Pancreas (tissue), 10 donors: Measurements from ENCODE around the gene OLFML1. TPM values are rescaled to one million over a fixed set of nuclear protein-coding genes. Genes with fewer than 3 reads are reported as not detected.
A peak's percentile ranks its signal among the peaks of the same experiment; 100 is the strongest.

Experiments
- ATAC-seq, 4 donors: fragments of 200-7000 bp; cut with Tn5 transposase; one replicate each; pipeline versions ENCODE4 v1.8.0 to v1.9.1; 2020; ENCODE audit warnings: mild to moderate bottlenecking in 4 of 4, moderate library complexity in 4 of 4
- DNase-seq, 6 donors: peaks; one replicate each; pipeline ENCODE4 v3.0.0-alpha.2; 2020
- FAIRE-seq: peaks from 2 replicates; lab custom pipeline; 2012; peaks lifted over from hg19 to GRCh38; lab: Jason Lieb, UNC
- H3K27ac ChIP-seq, 4 donors: fragments of 200-600 bp; sonication (generic); 1 replicate in 3 of 4; 2 replicates in 1 of 4; pipeline versions ENCODE4 v1.5.0 to v1.8.0; 2020
- H3K27me3 ChIP-seq, 4 donors: fragments of 200-600 bp; one replicate each; pipeline ENCODE4 v1.8.0; 2021
- H3K36me3 ChIP-seq, 3 donors: fragments of 200-600 bp; sonication (generic) in 1 of 3; one replicate each; pipeline versions ENCODE4 v1.5.0 to v1.8.0; 2020 to 2021
- H3K4me1 ChIP-seq, 3 donors: fragments of 200-600 bp; one replicate each; pipeline ENCODE4 v1.8.0; 2021
- H3K4me3 ChIP-seq, 4 donors: fragments of 200-600 bp; sonication (generic) in 2 of 4; one replicate each; pipeline versions ENCODE4 v1.5.0 to v1.8.0; 2020 to 2021
- H3K9me3 ChIP-seq, 4 donors: fragments of 200-600 bp; one replicate each; pipeline ENCODE4 v1.8.0; 2021
- WGBS, 2 donors: extraction: QIAGEN DNeasy Blood & Tissue Kit; methylation state at CpG; one replicate each; pipeline ENCODE4 v1.1.7; 2013; 5-methylcytosine and 5-hydroxymethylcytosine counted together
- intact Hi-C, 3 donors: fragments of 100-400 bp; cut with DNase I; formaldehyde crosslinking; loops; one replicate each; pipeline versions ENCODE4 v1.11.1 to v1.14.2; 2022
- polyA plus RNA-seq, 2 donors: library from polyadenylated mRNA; stranded (reverse); fragments of 200-250 nt; gene quantifications; one replicate each; pipeline ENCODE4 v1.2.3, GENCODE V29; 2013
- total RNA-seq, 6 donors: library from RNA; stranded (reverse); fragmentation: NEBNext Ultra II Directional in 4 of 6; extraction: Animal tissue kit (Norgen Biotek cat#: 25700) in 4 of 6; gene quantifications; one replicate each; pipeline versions ENCODE4 v1.2.1 to v1.2.4, GENCODE V29; 2021 to 2023
- TF ChIP-seq, protein P1 (sequence below), 4 donors: fragments of 200-600 bp; sonication (generic) in 3 of 4; IDR thresholded peaks; one replicate each; pipeline versions ENCODE4 v1.5.0 to v1.8.0; 2021; ENCODE audit warnings: antibody characterized with exemption in 4 of 4
- donor health status: healthy with polysubstance abuse.
- donor health status: DM: no; HTN: no; CAD: no; lungs with moderate emphysema.
- donor health status: DM: no; HTN: no; CAD: no.
- donor health status: control.
- donor health status: control.
- donor health status: Bipolar disorder and iron deficiency.
- donor health status: DM: yes; HTN: yes; CAD: no.
- donor health status: DM: no; HTN: no; CAD: no.
- donor health status: DM: no; HTN: no; CAD: no.
- donor health status: DM: yes; HTN: yes; CAD: no.

Gene OLFML1
- total and polyA plus RNA-seq, 8 donors = 0.32 to 7.0 (median 0.99) TPM

DNA sequence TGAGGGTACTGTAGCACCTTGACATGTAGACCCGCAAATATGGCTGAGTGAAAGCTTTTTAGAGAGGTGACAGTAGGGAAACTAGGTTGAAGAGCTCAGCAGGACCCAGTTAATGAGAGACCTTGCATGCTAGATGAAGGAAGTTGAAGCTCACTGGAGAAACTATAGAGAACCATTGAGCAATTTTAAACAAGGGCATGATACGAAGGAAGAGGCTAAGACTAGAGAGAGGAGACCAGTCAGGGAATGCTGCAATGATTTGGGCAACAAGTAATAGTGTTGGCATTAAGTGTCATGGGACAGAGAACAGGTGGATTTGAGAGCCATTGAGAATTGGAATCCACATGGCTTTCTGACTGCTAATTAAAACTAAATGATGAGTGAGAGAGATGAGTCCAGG lies 4.1 kb downstream of the OLFML1 start:
- intact Hi-C loops = no loop called here
- no peaks in the 10 kb centered on the region for H3K36me3 ChIP-seq
- TF ChIP-seq, protein P1, sequence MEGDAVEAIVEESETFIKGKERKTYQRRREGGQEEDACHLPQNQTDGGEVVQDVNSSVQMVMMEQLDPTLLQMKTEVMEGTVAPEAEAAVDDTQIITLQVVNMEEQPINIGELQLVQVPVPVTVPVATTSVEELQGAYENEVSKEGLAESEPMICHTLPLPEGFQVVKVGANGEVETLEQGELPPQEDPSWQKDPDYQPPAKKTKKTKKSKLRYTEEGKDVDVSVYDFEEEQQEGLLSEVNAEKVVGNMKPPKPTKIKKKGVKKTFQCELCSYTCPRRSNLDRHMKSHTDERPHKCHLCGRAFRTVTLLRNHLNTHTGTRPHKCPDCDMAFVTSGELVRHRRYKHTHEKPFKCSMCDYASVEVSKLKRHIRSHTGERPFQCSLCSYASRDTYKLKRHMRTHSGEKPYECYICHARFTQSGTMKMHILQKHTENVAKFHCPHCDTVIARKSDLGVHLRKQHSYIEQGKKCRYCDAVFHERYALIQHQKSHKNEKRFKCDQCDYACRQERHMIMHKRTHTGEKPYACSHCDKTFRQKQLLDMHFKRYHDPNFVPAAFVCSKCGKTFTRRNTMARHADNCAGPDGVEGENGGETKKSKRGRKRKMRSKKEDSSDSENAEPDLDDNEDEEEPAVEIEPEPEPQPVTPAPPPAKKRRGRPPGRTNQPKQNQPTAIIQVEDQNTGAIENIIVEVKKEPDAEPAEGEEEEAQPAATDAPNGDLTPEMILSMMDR (IDR thresholded peaks at IDR 0.05) = no peak
- ATAC-seq = no peak
- DNase-seq = no peak
- no peak overlapping the region for H3K4me3 ChIP-seq
- FAIRE-seq = no peak
- no peaks in the 10 kb centered on the region for H3K27me3 ChIP-seq
- no peaks in the 10 kb centered on the region for H3K4me1 ChIP-seq
- WGBS, 2 donors = 94 to 96% methylated on average over 2 of the region's 2 CpGs
- no peaks in the 10 kb centered on the region for H3K9me3 ChIP-seq
- H3K27ac ChIP-seq = no peak overlapping the region

DNA sequence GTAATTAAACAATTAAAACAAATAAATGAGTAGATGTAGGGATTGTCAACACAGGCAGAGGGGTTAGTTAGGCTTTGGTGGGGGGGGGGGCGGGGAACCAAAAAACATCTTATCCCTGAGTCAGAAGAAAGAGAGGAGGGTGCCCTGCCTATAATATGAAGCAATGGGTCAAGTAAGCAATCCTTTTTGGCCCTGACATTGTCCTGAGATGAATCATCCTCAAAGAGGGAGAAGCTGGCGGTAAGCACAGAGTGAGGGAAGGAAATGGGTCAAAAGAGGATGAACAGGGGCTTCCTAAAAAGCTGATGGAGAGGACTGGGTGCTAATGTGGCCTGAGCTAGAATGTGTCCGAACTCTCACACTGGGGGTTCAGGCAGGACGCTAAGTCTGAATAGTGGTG lies 4.7 kb downstream of the OLFML1 start:
- no peak for FAIRE-seq

DNA sequence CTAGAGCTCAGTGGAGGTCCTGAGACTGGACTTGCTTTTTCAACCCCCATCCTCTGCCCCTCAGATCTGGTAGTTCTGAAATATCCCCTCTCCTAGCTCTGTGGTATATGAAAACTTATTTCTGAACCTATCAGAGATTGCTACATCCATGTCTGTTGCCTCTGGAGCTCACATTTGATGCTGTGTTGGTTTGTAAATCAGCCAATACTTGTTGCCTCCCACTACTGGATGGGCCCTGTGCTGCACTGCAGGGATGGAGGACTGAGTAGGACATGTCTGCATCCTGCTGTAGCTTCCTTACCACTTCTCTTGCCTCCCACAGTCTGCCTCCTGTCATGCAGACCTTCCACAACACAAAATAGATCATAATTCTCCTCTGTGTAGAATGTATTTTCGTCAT lies 5.2 kb downstream of the OLFML1 start:
- Histone ChIP-seq H3K9me3 (no peaks in the 10 kb centered on the region), H3K27ac (no peak overlapping the region), H3K27me3 (no peaks in the 10 kb centered on the region), H3K4me1 (no peaks in the 10 kb centered on the region), H3K36me3 (no peaks in the 10 kb centered on the region), H3K4me3 (no peak overlapping the region)
- DNase-seq (no peak), ATAC-seq (peak in 1 of 4 donors; percentile 51), FAIRE-seq (no peak)
- TF ChIP-seq, protein P1 (IDR thresholded peaks at IDR 0.05) = no peak
- WGBS, 2 donors = 83 to 86% methylated on average over 1 of the region's 1 CpG
- intact Hi-C loops = no loop called here

More for the DNA sequence above, 4.7 kb downstream of the OLFML1 start:
- no peaks in the 10 kb centered on the region for H3K27me3 ChIP-seq
- WGBS, 2 donors = 90 to 97% methylated on average over 4 of the region's 4 CpGs
- intact Hi-C loops = no loop called here
- H3K9me3 ChIP-seq = no peaks in the 10 kb centered on the region
- ATAC-seq (peak in 2 of 4 donors; percentile 9 to 66), DNase-seq (no peak)
- no peak overlapping the region for H3K27ac ChIP-seq
- no peak overlapping the region for H3K4me3 ChIP-seq
- no peaks in the 10 kb centered on the region for H3K4me1 ChIP-seq
- TF ChIP-seq, protein P1 (IDR thresholded peaks at IDR 0.05) = no peak
- H3K36me3 ChIP-seq = no peaks in the 10 kb centered on the region

DNA sequence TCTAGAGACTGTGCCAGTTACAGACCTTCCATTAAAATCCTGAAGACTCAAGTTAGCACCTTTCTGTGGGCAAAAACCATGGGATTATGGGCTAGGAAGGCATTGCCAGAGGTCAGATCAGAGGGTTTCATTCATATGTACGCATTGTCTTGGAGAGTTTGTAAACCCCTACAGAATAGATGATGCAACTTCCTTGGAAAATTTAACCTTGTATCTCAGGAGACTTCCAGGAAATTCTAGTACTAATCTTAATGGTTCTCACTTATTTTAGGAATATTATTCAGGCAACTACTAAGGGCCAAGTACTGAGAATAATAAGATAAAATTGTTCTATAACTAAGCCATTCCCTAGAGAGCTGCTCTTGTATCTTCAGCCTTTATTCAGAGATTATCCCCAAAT lies 6.9 kb downstream of the OLFML1 start:
- no peaks in the 10 kb centered on the region for H3K36me3 ChIP-seq
- no peaks in the 10 kb centered on the region for H3K9me3 ChIP-seq
- WGBS, 2 donors = 77 to 78% methylated on average over 1 of the region's 1 CpG
- DNase-seq (no peak), FAIRE-seq (no peak), ATAC-seq (no peak)
- H3K27me3 ChIP-seq = no peaks in the 10 kb centered on the region
- H3K27ac ChIP-seq = no peak overlapping the region
- H3K4me3 ChIP-seq = no peak overlapping the region
- TF ChIP-seq, protein P1 (IDR thresholded peaks at IDR 0.05) = no peak
- no peaks in the 10 kb centered on the region for H3K4me1 ChIP-seq
- intact Hi-C loops = no loop called here

DNA sequence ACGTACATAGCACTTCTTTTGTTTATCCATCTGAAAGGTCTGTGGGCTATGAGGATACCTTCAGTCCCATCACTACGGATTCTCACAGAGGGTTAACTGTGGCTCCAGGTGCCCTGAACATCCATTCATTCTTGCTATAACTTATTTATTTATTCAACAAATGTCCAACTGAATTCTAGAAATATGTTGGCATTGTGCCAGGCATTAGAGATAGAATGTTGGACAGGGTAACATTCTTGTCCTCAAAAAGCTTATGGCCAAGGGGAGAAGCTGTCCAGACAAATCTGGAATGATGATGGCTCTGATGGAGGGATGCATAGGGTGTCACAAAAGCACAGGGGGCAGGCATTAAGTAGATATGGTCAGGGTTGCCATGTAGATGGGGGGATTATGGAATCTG lies 8.4 kb downstream of the OLFML1 start:
- Histone ChIP-seq H3K4me1 (no peaks in the 10 kb centered on the region), H3K4me3 (no peak overlapping the region), H3K9me3 (no peaks in the 10 kb centered on the region), H3K36me3 (no peaks in the 10 kb centered on the region), H3K27me3 (no peaks in the 10 kb centered on the region), H3K27ac (no peak overlapping the region)
- intact Hi-C loops = no loop called here
- FAIRE-seq (no peak), ATAC-seq (no peak), DNase-seq (no peak)
- TF ChIP-seq, protein P1 (IDR thresholded peaks at IDR 0.05) = no peak
- 88 to 91% methylated on average over 2 of the region's 2 CpGs for WGBS, 2 donors
